ENCODE results near the gene HOXA10.

Gene HOXA10

DNA sequence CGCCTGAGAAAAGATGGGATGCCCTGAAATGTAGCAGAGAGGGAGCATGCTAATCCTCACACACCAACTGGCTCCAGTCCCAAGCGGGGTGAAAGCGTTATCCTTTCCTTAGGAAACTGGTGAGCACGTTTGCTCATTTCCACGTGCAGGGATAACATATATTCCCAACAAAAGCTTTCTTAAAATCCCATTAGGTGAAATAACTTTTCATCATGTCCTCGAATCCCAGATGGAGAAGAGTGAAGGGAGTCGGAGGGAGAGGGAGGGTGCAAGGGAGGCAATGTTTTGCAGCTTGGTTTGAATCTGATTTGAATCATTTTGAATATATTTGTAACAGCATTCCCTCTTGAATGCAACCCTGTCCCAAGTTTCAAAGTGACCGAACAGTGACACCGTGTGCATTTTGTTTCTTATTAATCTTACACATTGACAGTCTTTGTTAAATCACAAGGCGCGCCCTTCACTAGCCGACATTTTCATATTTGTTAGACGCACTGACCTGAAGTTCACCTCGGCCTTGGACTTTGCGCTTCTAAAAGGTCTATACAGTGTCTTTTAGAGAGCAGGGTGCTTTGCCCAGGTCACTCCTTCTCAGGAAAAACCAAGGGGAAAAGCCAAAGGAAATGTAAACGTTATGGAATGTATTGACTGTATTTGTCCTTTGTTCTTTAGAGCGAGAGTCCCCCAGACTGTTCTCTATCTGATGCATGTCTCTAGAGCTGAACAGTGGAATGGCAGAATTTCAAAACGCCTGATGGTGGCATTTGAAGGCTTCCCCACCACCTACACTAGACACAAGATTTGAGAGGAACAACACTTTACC lies 40.5 kb downstream of the HOXA10 start:
- peak overlapping the region in 1 of 2 experiments; percentile 32 for H3K4me3 ChIP-seq (ENCODE audit: insufficient read depth in 1 of 2, low read depth in 1 of 2, low read length in 2 of 2)
- no peak overlapping the region for H2AK5ac ChIP-seq (ENCODE audit: low read length, severe bottlenecking)
- no peak overlapping the region for H3K4ac ChIP-seq (ENCODE audit: low read depth in 1 of 2, low read length in 2 of 2)
- no peak overlapping the region for H2BK120ac ChIP-seq (ENCODE audit: low read depth, low read length)
- H3K27me3 ChIP-seq (ENCODE audit: control insufficient read depth in 1 of 2, insufficient read depth in 1 of 2, low read length in 2 of 2): no peaks in the 10 kb centered on the region
- H2AFZ ChIP-seq (ENCODE audit: low read depth, low read length): no peak overlapping the region
- H2BK12ac ChIP-seq (ENCODE audit: low read length in 2 of 2): no peak overlapping the region
- H3K9me3 ChIP-seq (ENCODE audit: control insufficient read depth, low read length): no peaks in the 10 kb centered on the region
- H3K27ac ChIP-seq (ENCODE audit: low read length, poor library complexity, severe bottlenecking): no peak overlapping the region
- no peak for DNase-seq
- peak overlapping the region; percentile 77 for H3K9ac ChIP-seq (ENCODE audit: low read length)
- no peak overlapping the region for H4K91ac ChIP-seq (ENCODE audit: low read length)
- H3K14ac ChIP-seq (ENCODE audit: low read length in 2 of 2): no peak overlapping the region
- H3K23ac ChIP-seq (ENCODE audit: low read length in 2 of 2): no peak overlapping the region
- H3K18ac ChIP-seq (ENCODE audit: low read depth in 1 of 2, low read length in 2 of 2): no peak overlapping the region
- H3K79me1 ChIP-seq (replicated peaks; ENCODE audit: low read length, poor library complexity, severe bottlenecking): no peaks in the 10 kb centered on the region
- no peak overlapping the region for H3K4me2 ChIP-seq (ENCODE audit: low read length, poor library complexity, severe bottlenecking)
- 46% methylated on average over 14 of the region's 18 CpGs for WGBS
- peaks cover 0 to 6% of the 10 kb centered on the region in 2 experiments for H3K36me3 ChIP-seq (ENCODE audit: control insufficient read depth in 1 of 2, insufficient read depth in 2 of 2, low read depth in 1 of 2, low read length in 2 of 2)
- H2BK15ac ChIP-seq (ENCODE audit: low read depth, poor library complexity, severe bottlenecking): no peak overlapping the region
- no peak overlapping the region for H2BK5ac ChIP-seq (ENCODE audit: low read depth, low read length, poor library complexity, severe bottlenecking)
- H4K8ac ChIP-seq (ENCODE audit: low read length): no peak overlapping the region
- peaks cover 13% of the 10 kb centered on the region for H3K4me1 ChIP-seq (ENCODE audit: control insufficient read depth, insufficient read depth, low read depth, low read length)

DNA sequence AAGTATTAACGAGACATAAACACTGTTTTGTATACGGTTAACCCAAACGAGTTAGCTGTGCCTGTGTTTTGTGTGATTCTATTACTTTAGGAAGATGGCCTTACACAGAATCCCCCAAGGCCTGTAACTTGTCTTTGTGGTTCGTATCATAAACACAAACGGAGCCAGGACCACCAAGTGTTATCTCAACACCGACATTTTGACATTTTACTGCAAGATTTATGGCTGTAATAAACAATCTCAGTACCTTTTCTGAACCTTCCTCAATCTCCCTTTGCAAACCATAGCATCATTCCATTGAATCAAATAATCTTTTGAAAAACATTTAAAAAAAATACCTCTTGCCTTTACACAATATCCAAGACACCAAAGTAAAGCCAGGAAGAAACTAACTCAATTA lies 41.1 kb downstream of the HOXA10 start:
- Histone ChIP-seq H4K91ac (ENCODE audit: low read length) (no peak overlapping the region), H4K8ac (ENCODE audit: low read length) (no peak overlapping the region), H3K9ac (ENCODE audit: low read length) (no peak overlapping the region), H3K18ac (ENCODE audit: low read depth in 1 of 2, low read length in 2 of 2) (no peak overlapping the region), H3K27ac (ENCODE audit: low read length, poor library complexity, severe bottlenecking) (no peak overlapping the region), H3K4me1 (ENCODE audit: control insufficient read depth, insufficient read depth, low read depth, low read length) (peaks cover 13% of the 10 kb centered on the region), H2AFZ (ENCODE audit: low read depth, low read length) (no peak overlapping the region), H2BK15ac (ENCODE audit: low read depth, poor library complexity, severe bottlenecking) (no peak overlapping the region), H3K4ac (ENCODE audit: low read depth in 1 of 2, low read length in 2 of 2) (no peak overlapping the region), H3K9me3 (ENCODE audit: control insufficient read depth, low read length) (no peaks in the 10 kb centered on the region), H3K23ac (ENCODE audit: low read length in 2 of 2) (no peak overlapping the region), H2BK5ac (ENCODE audit: low read depth, low read length, poor library complexity, severe bottlenecking) (no peak overlapping the region), H3K79me1 (replicated peaks; ENCODE audit: low read length, poor library complexity, severe bottlenecking) (no peaks in the 10 kb centered on the region), H2AK5ac (ENCODE audit: low read length, severe bottlenecking) (no peak overlapping the region), H2BK12ac (ENCODE audit: low read length in 2 of 2) (no peak overlapping the region), H3K27me3 (ENCODE audit: control insufficient read depth in 1 of 2, insufficient read depth in 1 of 2, low read length in 2 of 2) (no peaks in the 10 kb centered on the region), H3K14ac (ENCODE audit: low read length in 2 of 2) (no peak overlapping the region), H3K4me2 (ENCODE audit: low read length, poor library complexity, severe bottlenecking) (no peak overlapping the region), H3K4me3 (ENCODE audit: insufficient read depth in 1 of 2, low read depth in 1 of 2, low read length in 2 of 2) (no peak overlapping the region), H3K36me3 (ENCODE audit: control insufficient read depth in 1 of 2, insufficient read depth in 2 of 2, low read depth in 1 of 2, low read length in 2 of 2) (peaks cover 0 to 8% of the 10 kb centered on the region in 2 experiments), H2BK120ac (ENCODE audit: low read depth, low read length) (no peak overlapping the region)
- DNase-seq: no peak
- WGBS: 22% methylated on average over 6 of the region's 6 CpGs

DNA sequence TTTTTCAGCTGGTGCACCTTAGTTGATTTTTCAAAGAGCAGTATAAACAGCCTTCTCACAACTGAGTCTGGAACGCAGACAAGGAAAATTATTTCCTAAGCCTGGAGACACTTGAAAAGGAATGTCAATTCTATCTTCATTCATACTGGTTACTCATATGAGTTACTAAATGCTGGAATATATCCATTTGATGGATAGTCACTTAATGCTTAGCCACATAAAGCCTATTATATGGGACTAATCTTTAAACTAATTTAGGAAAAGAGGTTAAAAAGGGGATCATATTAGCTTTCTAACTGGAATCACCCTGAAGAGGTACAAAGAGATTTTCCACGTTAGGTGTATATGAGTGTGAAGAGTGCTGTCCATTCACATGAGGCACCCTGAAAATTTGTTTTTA lies 41.9 kb downstream of the HOXA10 start:
- whole genome bisulfite sequencing: 62% methylated on average over 2 of the region's 2 CpGs
- Histone ChIP-seq H2AFZ (ENCODE audit: low read depth, low read length) (no peak overlapping the region), H2BK5ac (ENCODE audit: low read depth, low read length, poor library complexity, severe bottlenecking) (no peak overlapping the region), H2AK5ac (ENCODE audit: low read length, severe bottlenecking) (no peak overlapping the region), H3K4me2 (ENCODE audit: low read length, poor library complexity, severe bottlenecking) (no peak overlapping the region), H2BK120ac (ENCODE audit: low read depth, low read length) (no peak overlapping the region), H3K14ac (ENCODE audit: low read length in 2 of 2) (no peak overlapping the region), H3K4me3 (ENCODE audit: insufficient read depth in 1 of 2, low read depth in 1 of 2, low read length in 2 of 2) (no peak overlapping the region), H4K8ac (ENCODE audit: low read length) (no peak overlapping the region), H3K4me1 (ENCODE audit: control insufficient read depth, insufficient read depth, low read depth, low read length) (peaks cover 13% of the 10 kb centered on the region), H2BK15ac (ENCODE audit: low read depth, poor library complexity, severe bottlenecking) (no peak overlapping the region), H3K23ac (ENCODE audit: low read length in 2 of 2) (no peak overlapping the region), H3K4ac (ENCODE audit: low read depth in 1 of 2, low read length in 2 of 2) (no peak overlapping the region), H4K91ac (ENCODE audit: low read length) (no peak overlapping the region), H3K9ac (ENCODE audit: low read length) (peak overlapping the region; percentile 87), H3K27ac (ENCODE audit: low read length, poor library complexity, severe bottlenecking) (no peak overlapping the region), H3K27me3 (ENCODE audit: control insufficient read depth in 1 of 2, insufficient read depth in 1 of 2, low read length in 2 of 2) (no peaks in the 10 kb centered on the region), H2BK12ac (ENCODE audit: low read length in 2 of 2) (no peak overlapping the region), H3K9me3 (ENCODE audit: control insufficient read depth, low read length) (no peaks in the 10 kb centered on the region), H3K36me3 (ENCODE audit: control insufficient read depth in 1 of 2, insufficient read depth in 2 of 2, low read depth in 1 of 2, low read length in 2 of 2) (peaks cover 0 to 5% of the 10 kb centered on the region in 2 experiments), H3K18ac (ENCODE audit: low read depth in 1 of 2, low read length in 2 of 2) (no peak overlapping the region), H3K79me1 (replicated peaks; ENCODE audit: low read length, poor library complexity, severe bottlenecking) (no peaks in the 10 kb centered on the region)
- DNase-seq: no peak

GRCh38 chr7:27131390-27131819 lies 42.7 kb downstream of the HOXA10 start:
- Histone ChIP-seq H3K79me1 (replicated peaks; ENCODE audit: low read length, poor library complexity, severe bottlenecking) (no peaks in the 10 kb centered on the region), H3K14ac (ENCODE audit: low read length in 2 of 2) (no peak overlapping the region), H3K4me3 (ENCODE audit: insufficient read depth in 1 of 2, low read depth in 1 of 2, low read length in 2 of 2) (peak overlapping the region; percentile 67 to 83), H2BK15ac (ENCODE audit: low read depth, poor library complexity, severe bottlenecking) (no peak overlapping the region), H4K91ac (ENCODE audit: low read length) (peak overlapping the region; percentile 76), H3K4ac (ENCODE audit: low read depth in 1 of 2, low read length in 2 of 2) (no peak overlapping the region), H3K36me3 (ENCODE audit: control insufficient read depth in 1 of 2, insufficient read depth in 2 of 2, low read depth in 1 of 2, low read length in 2 of 2) (peaks cover 0 to 5% of the 10 kb centered on the region in 2 experiments), H3K9ac (ENCODE audit: low read length) (peak overlapping the region; percentile 87), H3K4me2 (ENCODE audit: low read length, poor library complexity, severe bottlenecking) (peak overlapping the region; percentile 51), H3K27ac (ENCODE audit: low read length, poor library complexity, severe bottlenecking) (peak overlapping the region; percentile 0), H3K4me1 (ENCODE audit: control insufficient read depth, insufficient read depth, low read depth, low read length) (peaks cover 10% of the 10 kb centered on the region), H2AK5ac (ENCODE audit: low read length, severe bottlenecking) (no peak overlapping the region), H3K27me3 (ENCODE audit: control insufficient read depth in 1 of 2, insufficient read depth in 1 of 2, low read length in 2 of 2) (no peaks in the 10 kb centered on the region), H2BK5ac (ENCODE audit: low read depth, low read length, poor library complexity, severe bottlenecking) (no peak overlapping the region), H4K8ac (ENCODE audit: low read length) (peak overlapping the region; percentile 77), H2AFZ (ENCODE audit: low read depth, low read length) (no peak overlapping the region), H2BK120ac (ENCODE audit: low read depth, low read length) (no peak overlapping the region), H3K23ac (ENCODE audit: low read length in 2 of 2) (no peak overlapping the region), H3K18ac (ENCODE audit: low read depth in 1 of 2, low read length in 2 of 2) (peak overlapping the region in 1 of 2 experiments; percentile 67), H2BK12ac (ENCODE audit: low read length in 2 of 2) (no peak overlapping the region), H3K9me3 (ENCODE audit: control insufficient read depth, low read length) (no peaks in the 10 kb centered on the region)
- no peak for DNase-seq
- 38% methylated on average over 10 of the region's 12 CpGs for WGBS
